Measurements from ENCODE around the gene TIMM23. TPM values are rescaled to one million over a fixed set of nuclear protein-coding genes. Genes with fewer than 3 reads are reported as not detected.
"Not testable (repeated sequence)": the region's sequence is repeated elsewhere in the genome, so short reads cannot be mapped to it uniquely, and the experiment has no call there.

Gene TIMM23
- total and polyA plus RNA-seq, 9 donors, result 29.9 to 74.4 (median 35.1) TPM

- H3K27ac ChIP-seq, result no peak overlapping the region
- no peaks in the 10 kb centered on the region for H3K4me1 ChIP-seq (ENCODE audit: insufficient read depth)
- 92 to 93% (median 92%) methylated on average over 4 of the region's 4 CpGs for WGBS, 3 donors
- no peaks in the 10 kb centered on the region for H3K9me3 ChIP-seq
- H3K36me3 ChIP-seq, result no peaks in the 10 kb centered on the region
- H3K4me3 ChIP-seq, result no peak overlapping the region
- DNase-seq, result no peak
- intact Hi-C loops (cut with DNase I), result no loop called here
- H3K27me3 ChIP-seq, result no peaks in the 10 kb centered on the region
- TF ChIP-seq EP300 (IDR thresholded peaks at IDR 0.05), result no peak
- no peak for TF ChIP-seq CTCF (IDR thresholded peaks at IDR 0.05)
- TF ChIP-seq POLR2A (IDR thresholded peaks at IDR 0.05), result no peak
These were observed 25.3 kb downstream of the TIMM23 start for GRCh38 chr10:45997557-45997956.

- Histone ChIP-seq H3K9me3 (no peaks in the 10 kb centered on the region), H3K4me3 (no peak overlapping the region), H3K36me3 (no peaks in the 10 kb centered on the region), H3K27me3 (no peaks in the 10 kb centered on the region), H3K4me1 (ENCODE audit: insufficient read depth) (no peaks in the 10 kb centered on the region), H3K27ac (no peak overlapping the region)
- 82 to 93% (median 89%) methylated on average over 5 of the region's 5 CpGs for WGBS, 3 donors
- TF ChIP-seq CTCF (IDR thresholded peaks at IDR 0.05) (no peak), EP300 (IDR thresholded peaks at IDR 0.05) (no peak), POLR2A (IDR thresholded peaks at IDR 0.05) (no peak)
- intact Hi-C loops (cut with DNase I), result no loop called here
- DNase-seq, result no peak
These were observed 25.9 kb downstream of the TIMM23 start for GRCh38 chr10:45997994-45998763.

GRCh38 chr10:45999955-46000354 is 27.7 kb downstream of the TIMM23 start:
- H3K4me3 ChIP-seq; H3K27me3 ChIP-seq; H3K9me3 ChIP-seq; H3K36me3 ChIP-seq; H3K4me1 ChIP-seq (ENCODE audit: insufficient read depth); intact Hi-C loops (cut with DNase I); DNase-seq; H3K27ac ChIP-seq: not testable (repeated sequence)
- 95 to 98% (median 97%) methylated on average over 5 of the region's 5 CpGs for WGBS, 3 donors

GRCh38 chr10:46000538-46000937 is 28.2 kb downstream of the TIMM23 start:
- 84 to 97% (median 94%) methylated on average over 1 of the region's 1 CpG for WGBS, 3 donors
- TF ChIP-seq CTCF (IDR thresholded peaks at IDR 0.05) (no peak), POLR2A (IDR thresholded peaks at IDR 0.05) (no peak), EP300 (IDR thresholded peaks at IDR 0.05) (no peak)

GRCh38 chr10:46001187-46001756 is 29.0 kb downstream of the TIMM23 start:
- DNase-seq, result no peak
- 30 to 48% (median 35%) methylated on average over 5 of the region's 5 CpGs for WGBS, 3 donors
- intact Hi-C loops (cut with DNase I), result no loop called here
- H3K4me3 ChIP-seq, result no peak overlapping the region
- no peaks in the 10 kb centered on the region for H3K36me3 ChIP-seq
- H3K27me3 ChIP-seq, result no peaks in the 10 kb centered on the region
- H3K4me1 ChIP-seq (ENCODE audit: insufficient read depth), result no peaks in the 10 kb centered on the region
- no peaks in the 10 kb centered on the region for H3K9me3 ChIP-seq
- H3K27ac ChIP-seq, result no peak overlapping the region
- TF ChIP-seq EP300 (IDR thresholded peaks at IDR 0.05) (no peak), CTCF (IDR thresholded peaks at IDR 0.05) (no peak), POLR2A (IDR thresholded peaks at IDR 0.05) (no peak)

More at GRCh38 chr10:46000538-46000937, 28.2 kb downstream of the TIMM23 start:
- no peak for DNase-seq
- no peak overlapping the region for H3K4me3 ChIP-seq
- H3K27ac ChIP-seq, result no peak overlapping the region
- no peaks in the 10 kb centered on the region for H3K4me1 ChIP-seq (ENCODE audit: insufficient read depth)
- no peaks in the 10 kb centered on the region for H3K36me3 ChIP-seq
- no peaks in the 10 kb centered on the region for H3K27me3 ChIP-seq
- intact Hi-C loops (cut with DNase I), result no loop called here
- no peaks in the 10 kb centered on the region for H3K9me3 ChIP-seq

- H3K36me3 ChIP-seq; H3K27me3 ChIP-seq; intact Hi-C loops (cut with DNase I); H3K27ac ChIP-seq; H3K9me3 ChIP-seq; DNase-seq; H3K4me1 ChIP-seq (ENCODE audit: insufficient read depth); H3K4me3 ChIP-seq: not testable (repeated sequence)
- WGBS, 3 donors, result 93 to 94% (median 93%) methylated on average over 7 of the region's 7 CpGs
These were observed 29.9 kb downstream of the TIMM23 start for GRCh38 chr10:46002189-46002687.

Data from ovary (tissue), 9 donors.